Measurements from ENCODE around the gene PCDH9.
A peak's percentile ranks its signal among the peaks of the same experiment; 100 is the strongest.

The PCDH9 gene

DNA sequence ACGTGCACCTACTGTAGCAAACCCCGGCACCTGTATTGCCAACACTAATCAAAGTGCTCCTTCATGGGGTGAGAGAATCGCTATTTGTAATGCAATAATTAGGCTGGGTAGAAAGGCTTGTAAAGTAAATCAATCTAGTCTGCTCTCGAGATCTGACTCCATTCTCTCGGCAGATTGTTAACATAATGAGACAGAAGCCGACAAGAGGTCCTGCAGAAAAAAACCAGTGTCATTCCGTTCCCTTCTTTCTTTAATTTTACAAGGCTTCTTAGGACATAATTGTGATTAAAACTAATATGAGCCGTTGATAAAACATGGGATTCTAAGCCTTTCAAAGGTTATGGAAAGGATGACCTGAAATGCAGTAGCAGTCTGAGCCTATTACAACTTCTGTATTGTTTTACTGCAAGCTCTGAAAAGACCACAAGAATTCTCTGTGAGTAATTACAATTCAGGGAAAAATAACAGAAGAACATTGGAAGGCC, 530.0 kb downstream of the PCDH9 start:
- no peak for DNase-seq

DNA sequence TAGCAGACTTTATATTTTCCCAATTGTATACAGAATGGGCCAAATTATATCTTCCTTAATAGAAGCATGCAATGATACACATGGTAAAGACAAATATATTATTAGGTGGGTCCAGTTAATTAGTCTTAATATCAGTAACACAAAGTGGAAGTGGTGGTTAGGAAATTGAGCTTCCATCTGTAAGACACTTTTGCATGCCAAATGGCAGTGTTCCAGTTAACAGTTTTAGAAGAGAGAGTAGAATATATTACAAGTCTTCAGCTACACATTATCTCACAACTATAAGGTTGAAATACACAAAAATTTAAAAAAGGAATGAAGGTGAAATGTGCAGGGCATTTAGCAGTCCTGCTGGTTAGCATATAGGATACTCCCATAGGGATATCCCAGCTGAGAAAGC, 536.5 kb downstream of the PCDH9 start:
- DNase-seq: no peak

DNA sequence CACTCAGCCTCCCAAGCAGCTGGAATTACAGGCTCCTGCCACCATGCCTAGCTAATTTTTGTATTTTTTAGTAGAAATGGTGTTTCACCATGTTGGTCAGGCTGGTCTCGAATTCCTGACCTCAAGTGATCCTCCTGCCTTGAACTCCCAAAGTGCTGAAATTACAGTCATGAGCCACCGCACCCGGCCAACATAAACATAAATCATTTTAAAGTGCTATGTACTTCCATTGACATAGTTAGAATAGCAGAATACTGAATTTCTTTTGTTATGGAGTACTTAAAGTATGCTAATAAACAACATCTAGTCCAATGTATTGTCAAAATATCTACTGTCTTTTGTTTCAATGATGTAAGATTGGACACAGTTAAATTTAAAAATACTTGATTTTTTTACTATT, 539.0 kb downstream of the PCDH9 start:
- DNase-seq: no peak

DNA sequence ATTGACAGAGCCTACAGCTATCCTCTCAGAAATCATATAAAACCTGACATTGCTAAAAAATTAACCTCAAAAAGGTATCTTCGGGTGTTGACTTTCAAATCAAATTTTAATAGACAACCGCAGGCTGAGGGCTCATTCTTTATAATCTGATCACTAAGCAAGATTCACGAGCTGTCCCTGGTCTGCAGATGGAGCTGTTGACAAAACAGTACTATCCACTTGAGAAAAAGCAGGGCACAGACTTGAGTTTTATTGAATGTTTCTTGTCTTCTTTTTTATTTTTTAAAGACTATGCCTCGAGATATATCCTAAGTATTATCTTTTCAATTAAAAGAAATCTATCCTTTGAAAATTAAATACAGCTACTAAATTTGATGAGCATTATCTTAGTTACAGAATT, 540.5 kb downstream of the PCDH9 start:
- DNase-seq: no peak

DNA sequence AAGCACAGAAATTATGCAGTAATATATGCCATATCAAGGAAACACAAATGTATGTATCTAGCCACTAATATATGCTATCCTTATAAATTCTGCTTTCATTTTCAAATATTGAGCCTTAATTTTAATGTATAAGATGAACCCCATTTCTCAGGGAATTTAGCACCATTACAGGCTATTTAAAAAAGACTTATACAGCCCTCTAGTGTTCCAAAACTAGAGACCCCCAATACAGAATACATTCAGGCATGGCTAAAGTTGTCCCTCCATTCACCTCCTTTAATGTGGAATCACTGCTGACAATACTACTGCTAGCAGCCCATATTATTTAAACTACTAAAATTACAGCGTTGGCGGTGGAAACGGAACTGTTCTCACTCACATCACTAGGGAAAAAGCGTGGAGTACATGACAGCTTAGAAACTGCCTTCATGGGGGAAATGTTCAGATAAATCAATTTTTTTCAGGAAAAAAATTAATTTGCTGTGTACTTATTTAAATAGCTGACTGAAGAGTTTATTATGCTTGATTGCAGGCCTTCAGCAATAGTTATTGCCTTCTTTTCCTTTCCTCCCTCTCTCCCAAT, 541.0 kb downstream of the PCDH9 start:
- no peak for DNase-seq

DNA sequence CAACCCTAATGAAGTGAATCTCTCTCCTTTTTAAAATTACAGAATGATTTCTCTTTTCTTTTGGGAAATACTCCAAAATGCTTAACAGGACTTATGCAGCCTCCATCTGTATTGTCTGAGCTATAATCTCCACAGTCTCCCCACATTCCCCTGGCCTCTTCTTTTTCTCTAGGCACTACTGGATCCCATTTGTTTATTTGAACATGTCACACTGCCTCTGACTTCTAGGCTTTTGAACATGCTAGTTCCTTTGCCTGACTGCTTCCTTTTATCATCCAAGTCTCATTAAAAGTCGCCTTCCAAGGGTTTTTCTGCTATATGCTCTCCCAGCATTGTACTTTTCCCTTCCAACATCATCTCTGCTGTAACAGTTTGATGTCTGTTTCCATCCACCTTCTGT, 548.7 kb downstream of the PCDH9 start:
- no peak for DNase-seq

DNA sequence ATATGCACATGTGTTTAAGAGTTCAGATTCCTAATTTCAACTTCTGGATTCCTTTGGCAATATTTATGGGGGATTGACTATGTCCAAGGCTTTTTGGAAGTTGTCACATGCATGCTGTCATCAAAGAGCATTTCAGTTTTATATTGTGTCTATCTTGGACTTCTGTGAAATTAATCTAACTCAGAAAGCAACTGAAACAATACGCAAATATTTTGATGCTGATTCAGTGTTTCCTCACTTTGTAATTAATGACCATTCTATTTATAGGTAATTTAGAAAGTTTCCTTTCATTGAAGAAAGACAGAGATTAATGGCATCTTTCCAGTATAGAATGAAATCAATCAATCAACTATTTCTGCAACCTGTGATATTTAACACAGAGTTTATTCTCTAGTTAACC, 550.1 kb downstream of the PCDH9 start:
- no peak for DNase-seq

DNA sequence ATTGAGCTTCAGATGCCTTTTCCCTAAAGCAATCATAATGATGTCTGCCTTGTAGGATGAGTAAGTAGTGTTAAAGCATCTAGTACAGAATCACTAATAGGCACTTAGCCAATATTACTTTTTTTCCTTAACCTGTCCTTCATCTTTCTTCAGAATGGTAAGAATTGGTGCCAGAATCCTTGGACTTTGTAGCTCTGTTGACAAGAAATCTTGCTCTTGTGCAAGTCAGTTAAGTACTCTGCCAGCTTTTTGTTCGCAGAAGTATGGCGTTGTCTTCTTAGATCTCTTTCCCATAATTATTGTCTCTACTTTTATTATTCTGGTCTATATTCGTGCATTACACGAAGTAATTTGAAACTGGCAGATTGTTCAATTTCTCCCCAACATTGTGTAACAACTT, 554.5 kb downstream of the PCDH9 start:
- no peak for DNase-seq

DNA sequence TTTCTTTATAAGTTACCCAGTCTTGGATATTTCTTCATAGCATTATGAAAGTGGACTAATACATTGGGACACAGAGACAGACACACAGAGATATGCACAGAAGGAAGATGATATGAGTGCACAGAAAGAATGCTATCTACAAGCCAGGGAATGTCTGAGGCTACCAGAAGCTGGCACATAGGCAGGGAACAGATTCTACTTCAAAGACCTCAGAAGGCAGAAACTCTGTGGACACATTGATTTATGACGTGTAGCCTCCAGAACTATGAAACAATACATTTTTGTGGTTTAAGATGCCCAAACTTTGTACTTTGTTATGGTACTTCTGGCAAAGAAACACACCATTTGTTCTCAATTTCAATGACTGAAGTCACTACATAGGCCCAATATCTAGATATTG, 556.7 kb downstream of the PCDH9 start:
- no peak for DNase-seq

DNA sequence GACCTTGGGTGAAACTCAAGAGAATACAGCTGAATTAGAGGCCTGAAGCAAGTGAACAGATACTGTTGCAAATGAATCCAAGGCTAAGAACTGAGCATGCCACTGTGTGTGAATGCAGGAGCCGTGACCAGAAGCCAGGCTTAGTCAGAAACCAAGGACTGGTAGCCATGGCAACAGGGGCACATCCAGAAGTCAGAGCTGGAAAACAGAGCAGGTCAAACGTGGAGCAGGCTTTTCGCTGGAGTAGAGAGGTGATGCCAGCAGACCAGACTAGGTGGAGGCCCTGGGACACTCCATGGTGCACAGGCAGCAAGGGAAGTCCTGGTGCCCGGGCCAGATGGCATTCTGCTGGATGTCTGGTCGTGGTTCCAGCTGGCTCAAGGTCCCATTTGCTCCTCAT, 564.1 kb downstream of the PCDH9 start:
- DNase-seq: no peak

DNA sequence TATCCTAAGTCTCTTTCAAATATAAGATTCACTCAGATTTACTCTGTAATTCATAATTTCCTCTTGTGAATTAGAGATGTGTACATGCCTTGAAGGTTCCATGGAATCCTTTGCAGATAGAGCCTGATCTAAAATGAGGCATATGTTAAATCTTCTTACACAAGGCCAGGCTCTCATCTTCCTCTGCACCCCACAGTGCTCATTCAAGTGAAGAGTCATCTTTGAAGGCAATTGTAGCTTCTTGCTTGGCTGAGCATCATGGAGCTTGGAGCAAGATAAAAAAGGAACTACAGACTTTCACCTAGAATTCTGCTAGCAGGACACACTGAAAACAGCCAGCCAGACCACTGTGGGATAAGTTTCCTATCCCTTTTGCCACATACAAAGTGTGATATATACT, 566.4 kb downstream of the PCDH9 start:
- no peak for DNase-seq

DNA sequence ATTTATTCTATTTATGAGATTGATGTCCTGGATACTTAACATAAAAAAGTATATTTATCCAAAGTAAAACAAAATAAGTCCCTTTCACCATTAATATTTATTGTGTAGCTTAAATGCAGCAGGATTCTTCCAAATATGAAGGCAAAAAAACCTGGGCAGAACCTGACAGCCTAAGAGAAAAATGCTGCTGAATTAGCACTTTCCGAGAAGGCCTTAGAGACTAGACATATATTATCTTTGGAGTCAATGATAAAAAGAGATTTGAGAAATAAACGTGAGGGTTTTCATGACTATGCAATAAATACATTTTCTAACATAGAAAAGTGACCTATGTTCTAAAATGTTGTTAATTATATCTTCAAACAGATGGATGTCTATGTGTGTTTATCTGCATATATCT, 566.9 kb downstream of the PCDH9 start:
- DNase-seq: no peak

DNA sequence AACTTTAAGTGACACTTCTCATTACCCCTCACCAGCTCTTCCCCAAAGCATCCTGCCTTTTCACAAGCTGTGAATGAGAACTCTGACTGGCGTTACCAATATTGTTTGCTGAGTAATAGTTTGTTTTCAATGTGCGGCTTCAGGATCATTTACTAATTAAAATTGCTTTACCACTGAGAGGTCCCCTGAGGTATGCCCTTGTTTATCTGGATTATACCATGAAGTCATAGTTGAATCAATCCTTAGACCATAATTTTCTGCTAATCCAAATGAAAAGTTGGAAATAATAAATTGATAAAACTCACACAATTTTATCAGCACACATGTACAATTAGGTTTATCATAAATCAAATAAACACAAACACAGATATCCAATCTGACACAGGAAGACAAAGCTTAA, 568.8 kb downstream of the PCDH9 start:
- no peak for DNase-seq

DNA sequence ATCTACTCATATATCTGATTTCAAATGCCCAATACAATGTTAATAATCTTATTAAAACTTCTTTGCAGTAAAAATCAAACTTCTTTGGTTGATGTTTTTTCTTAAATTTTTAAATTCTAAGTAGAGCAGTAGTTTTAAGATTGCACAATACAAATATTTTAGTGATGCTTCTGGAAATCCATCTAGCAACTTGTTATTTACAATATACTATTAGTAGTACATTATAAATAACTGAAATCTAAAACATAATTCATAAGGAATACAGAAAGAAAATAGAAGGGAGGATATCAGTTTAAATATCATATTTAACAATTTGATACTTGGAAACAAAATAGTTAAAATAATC, 569.7 kb downstream of the PCDH9 start:
- no peak for DNase-seq

DNA sequence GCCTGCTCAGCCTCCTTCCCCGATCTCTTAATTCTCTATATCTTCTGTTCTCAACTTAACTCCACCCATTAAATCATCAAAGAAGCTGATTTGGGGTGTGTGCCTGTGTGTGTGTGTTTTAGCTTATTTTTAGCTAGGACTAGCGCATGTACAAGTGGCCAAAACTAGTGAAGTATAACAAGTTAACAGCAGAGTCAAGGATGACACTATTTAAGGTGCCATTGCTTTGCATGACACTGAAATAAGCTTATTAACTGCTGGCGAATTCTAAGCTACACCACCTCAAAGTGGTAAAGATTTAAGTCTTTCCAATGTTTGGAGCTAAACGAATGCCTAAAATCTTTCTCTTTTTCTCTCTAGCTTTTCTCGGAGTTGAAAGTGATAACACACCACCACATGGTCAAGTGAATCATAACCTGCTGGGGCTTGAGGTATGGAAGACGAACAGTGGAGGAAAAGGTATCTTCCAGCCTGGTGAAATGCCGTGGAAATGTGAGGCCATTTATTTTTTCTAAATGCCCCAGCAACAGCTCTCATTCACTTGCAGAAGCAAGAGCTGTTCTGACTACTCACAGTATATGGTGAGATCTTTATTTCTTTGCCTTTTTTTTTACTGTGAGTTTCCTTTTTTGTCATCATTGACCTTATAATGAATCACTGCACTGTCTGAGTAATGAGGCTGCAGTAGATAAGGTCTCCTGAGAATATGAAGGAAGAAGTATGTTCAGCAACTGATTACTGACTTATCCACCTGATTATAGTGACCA, 570.3 kb downstream of the PCDH9 start:
- no peak for DNase-seq

DNA sequence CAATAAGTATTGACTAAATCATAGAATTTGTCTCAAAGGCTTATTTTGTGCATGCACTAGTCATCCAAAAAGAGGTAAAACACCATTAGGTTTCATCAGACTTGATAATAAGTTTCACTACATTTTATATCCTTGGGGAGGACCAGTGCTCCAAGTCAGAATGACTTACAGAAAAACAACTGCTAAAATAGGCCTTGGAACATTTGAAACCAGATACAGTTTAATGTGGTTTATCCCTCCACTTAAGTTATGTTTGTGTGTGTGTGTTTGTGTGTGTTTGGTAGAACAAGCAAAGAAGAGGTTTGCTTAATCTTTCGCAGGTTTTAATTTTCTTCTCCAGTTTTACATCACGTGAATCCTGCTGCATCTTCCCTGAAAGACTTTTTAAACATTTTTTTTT, 570.9 kb downstream of the PCDH9 start:
- DNase-seq: no peak

DNA sequence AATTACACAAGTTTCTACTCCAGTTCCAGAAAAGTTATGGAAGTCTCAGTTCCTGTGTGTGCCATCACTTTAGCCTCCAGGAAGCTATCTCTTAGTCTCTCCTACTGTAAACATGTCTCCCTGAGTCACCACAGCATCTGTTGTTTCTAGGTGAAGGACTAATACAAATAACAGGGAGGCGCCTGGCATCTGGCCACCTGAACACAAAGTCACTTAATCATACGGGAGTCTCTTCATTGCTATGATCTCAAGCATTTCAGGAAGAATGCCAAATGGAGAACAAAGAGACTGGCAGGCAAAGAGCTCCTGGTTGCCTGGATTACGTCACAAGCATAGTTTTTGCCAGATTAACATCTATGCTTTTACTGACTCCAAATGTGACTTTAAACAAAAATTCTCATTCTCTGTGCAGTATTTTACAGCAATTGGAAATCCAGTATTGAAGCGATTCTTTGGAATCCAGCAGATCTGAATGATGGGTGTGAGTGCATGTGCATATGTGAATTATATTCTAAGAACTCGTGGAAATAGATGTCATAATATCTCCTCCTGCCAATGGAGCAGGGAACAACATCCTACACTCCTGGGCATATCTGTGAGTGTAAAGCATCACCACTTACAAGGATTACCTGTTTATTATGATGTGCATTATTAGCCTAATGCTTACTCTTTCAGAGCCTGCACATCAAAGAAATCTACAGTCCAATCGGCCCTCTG, 572.8 kb downstream of the PCDH9 start:
- peak; percentile 75 for DNase-seq

DNA sequence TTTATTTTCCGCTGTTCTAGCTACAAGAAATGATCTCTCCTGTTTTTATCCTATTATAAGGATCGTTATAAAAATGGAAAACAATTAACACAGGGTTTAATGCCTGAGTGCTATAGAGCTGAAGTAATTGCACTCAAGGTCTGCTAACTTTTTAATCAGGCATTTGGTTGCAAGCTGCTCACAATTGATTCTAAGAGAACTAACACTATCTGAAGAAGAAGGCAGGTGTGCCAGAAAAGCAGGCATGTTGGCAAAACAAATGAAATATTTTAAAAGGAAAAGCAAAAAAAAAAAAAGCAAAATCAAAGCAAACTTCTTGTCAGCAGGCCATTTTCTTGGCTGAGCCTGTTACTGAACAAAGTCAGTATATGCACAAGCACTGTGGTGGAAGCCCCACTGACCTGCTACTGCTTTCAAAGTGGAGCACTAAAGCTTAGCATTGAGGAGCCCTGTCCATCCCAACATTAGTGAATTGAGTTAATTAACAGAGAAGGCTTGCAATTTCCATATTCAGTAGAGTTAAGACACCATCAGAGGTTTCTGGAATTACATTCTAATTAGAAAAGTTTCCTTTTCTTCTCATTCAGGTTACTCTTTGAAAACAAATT, 574.2 kb downstream of the PCDH9 start:
- DNase-seq: no peak

DNA sequence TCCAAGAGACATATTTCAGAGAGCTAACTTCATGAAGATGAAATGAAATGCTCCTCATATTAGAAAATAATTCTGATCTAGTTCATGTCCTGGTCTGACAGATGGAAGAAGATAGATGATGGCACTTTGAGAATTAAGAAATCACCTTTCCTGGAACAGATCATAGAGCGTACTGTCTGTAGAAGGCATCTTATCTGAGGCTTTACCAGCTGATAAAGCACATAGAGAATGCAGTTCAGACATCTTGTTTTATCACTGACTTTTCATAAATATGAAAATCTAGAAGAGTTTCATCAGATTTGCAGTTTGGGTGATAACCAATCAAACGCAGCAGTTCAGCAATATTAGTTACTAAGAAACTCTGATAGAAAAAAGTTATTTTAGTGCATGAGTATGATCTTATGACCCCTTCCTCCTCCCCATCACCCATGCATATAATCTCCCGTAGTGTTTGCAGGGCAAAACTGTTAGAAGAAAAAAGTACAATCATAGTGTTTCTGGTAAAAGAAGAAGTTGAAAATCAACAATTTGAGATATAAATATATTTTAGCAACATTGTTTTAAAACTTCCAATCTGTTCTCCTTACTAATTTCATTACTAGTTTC, 585.2 kb downstream of the PCDH9 start:
- no peak for DNase-seq

DNA sequence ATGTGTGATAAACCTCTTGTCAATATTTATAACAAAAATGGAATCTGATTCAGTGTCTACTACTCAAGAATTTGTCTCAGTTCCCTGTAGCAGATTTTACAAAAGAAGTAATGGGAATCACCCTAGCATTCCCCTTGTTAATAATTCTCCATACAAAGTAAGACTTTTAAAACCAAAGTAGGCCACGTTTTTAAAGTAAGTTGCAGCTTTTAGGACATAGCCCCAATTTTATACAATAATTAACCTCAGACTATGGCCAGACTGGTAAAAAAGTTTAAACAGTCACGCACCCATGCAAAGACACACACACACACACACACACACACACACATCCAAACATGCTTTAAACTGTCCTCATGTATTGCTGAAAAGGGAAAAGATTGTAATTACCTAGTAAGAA, 589.9 kb downstream of the PCDH9 start:
- DNase-seq: no peak

DNA sequence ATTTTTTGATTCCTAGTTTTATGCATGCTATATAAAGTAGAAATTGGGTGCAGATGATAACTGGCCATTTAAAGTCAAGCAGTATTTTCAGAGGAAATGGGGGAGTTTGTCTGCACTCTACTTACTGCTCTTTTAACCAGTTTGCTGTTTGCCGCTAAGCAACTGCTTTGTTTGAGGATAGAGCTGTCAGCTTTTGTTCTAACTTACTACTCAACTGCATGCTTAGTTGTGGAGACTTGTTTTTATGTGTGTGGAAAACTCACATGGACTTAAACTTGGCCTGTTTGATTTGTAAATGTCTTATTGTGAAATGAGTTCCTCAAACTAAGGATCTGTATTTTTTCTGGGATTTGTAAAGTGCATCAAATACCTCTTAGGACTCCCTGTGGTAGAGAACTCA, 591.1 kb downstream of the PCDH9 start:
- DNase-seq: no peak

DNA sequence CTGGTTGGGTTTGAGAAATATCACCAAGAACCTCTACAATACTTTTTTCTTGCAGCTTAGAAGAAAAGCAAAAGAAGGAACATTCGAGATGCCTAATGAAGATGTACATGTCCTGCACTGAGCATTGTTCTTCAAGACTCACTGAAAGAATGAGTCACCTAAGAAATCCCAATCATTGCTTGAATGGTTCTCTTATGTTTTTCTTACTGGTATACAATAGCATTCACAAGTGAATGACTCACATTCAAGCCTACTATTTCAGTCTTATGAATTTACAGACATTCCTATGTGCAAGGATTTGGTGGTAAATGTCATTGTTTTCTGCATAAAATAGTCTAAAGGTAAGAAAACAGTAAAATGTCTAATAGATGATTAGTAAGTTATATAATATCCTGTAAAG, 594.6 kb downstream of the PCDH9 start:
- DNase-seq: no peak

DNA sequence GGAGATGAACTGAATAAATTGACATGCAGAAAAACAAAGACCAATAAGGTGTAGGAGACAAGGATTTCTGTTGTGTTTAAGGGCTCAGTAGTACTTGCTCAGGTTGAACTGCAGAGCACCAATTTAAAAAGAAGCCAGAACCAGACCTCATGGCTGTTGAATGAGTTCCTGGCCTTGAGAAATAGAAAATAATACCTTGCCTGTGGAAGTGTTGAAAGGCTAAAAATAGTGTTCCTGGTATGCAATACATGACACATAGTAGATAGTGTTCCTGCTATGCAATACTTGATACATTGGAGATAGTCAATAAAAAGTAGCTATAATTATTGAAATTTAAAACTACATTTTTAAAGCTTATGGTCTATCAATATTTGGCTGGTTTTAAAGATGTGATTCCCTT, 595.8 kb downstream of the PCDH9 start:
- DNase-seq: no peak

DNA sequence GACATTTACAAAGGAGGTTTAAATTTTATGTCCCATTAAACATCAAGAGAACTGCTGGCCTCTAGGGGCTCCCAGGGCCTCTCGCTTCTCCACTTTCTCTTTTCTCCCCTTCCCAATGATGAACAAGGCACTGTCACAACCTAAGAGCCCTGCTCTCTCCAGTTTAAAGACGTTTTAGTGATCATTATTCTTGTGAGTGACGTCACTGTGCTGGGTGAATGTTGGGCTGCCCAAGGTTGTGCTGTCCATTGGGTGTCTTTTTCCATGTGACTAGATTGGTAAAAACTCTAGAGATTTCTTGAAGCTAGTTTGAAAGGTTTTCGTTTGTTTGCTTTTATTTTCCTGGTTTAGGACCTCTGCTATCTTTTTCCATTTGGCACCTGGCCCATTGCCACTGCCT, 602.6 kb downstream of the PCDH9 start:
- DNase-seq: no peak
